ENCODE measurements around the gene SPATS2L. TPM values are rescaled to one million over a fixed set of nuclear protein-coding genes. Genes with fewer than 3 reads are reported as not detected.

SPATS2L gene
- total RNA-seq, 2 donors from 2014 or later: 40.3 to 89.9 TPM

DNA sequence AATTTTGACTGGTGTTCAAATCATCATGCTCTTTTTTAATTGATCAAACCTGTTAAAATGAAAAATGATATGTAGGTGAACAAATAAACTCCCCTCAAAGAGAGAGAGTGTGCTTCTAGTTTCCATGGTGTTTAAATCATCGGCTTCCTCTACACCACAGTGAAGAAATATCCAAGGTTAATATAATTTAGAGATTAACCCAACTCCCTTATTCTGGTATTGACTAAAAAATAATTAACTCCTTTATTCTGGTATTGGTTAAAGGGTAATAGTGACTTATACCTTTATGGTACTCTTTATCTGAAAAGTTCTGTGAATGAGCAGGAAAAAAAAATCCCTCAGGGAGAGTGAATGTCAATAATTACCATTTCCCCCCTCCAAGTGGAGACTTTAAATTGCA, 93.1 kb downstream of the SPATS2L start:
- Histone ChIP-seq H3K36me3 (ENCODE audit: control insufficient read depth, insufficient read depth, low read length) (peaks cover 4% of the 10 kb centered on the region), H3K27me3 (ENCODE audit: control insufficient read depth, insufficient read depth, low read length, poor library complexity, severe bottlenecking) (no peaks in the 10 kb centered on the region), H3K9me3 (ENCODE audit: control insufficient read depth, low read length) (no peaks in the 10 kb centered on the region), H3K27ac (ENCODE audit: low read depth, low read length) (no peak overlapping the region), H3K9ac (ENCODE audit: extremely low read depth, low read length, poor library complexity, severe bottlenecking) (no peak overlapping the region), H3K4me1 (ENCODE audit: control insufficient read depth, insufficient read depth, low read length) (no peaks in the 10 kb centered on the region), H3K4me3 (ENCODE audit: low read length) (no peak overlapping the region)
- no peak for TF ChIP-seq CTCF (conservative IDR thresholded peaks at IDR 0.05)
- H3K4me3 Mint-ChIP-seq: no peak overlapping the region
- no CpG with 5 or more reads among the region's 1 CpG for WGBS, 2 experiments (ENCODE audit: insufficient coverage in 1 of 2, insufficient read length in 1 of 2)
- no peak overlapping the region for H3K27ac Mint-ChIP-seq
- H3K9me3 Mint-ChIP-seq: no peaks in the 10 kb centered on the region
- peaks cover 25% of the 10 kb centered on the region for H3K36me3 Mint-ChIP-seq (ENCODE audit: low read depth)
- DNase-seq: no peak
- H3K4me1 Mint-ChIP-seq: peaks cover 2% of the 10 kb centered on the region
- no peaks in the 10 kb centered on the region for H3K27me3 Mint-ChIP-seq (ENCODE audit: insufficient read depth)

DNA sequence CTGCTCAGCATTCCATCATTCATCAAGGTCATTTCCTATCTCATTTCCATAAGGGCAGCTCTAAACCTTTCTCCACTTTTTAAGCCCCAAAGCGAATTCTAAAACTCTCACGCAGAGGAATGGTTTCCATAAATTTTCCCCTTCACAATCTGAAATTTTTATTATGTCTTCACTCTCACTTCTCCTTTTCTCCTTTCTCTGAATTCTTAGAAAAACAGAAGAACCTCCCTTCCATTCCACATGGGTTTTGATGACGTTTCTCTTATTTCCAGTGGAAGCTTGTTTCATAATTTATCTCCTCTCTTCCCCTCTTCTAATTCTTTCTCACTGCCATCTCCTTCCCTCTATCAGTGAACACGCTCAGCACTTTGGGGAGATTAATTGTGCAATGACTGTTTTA, 97.3 kb downstream of the SPATS2L start:
- WGBS, 2 experiments (ENCODE audit: insufficient coverage in 1 of 2, insufficient read length in 1 of 2): 91 to 93% methylated on average over 3 to 4 of the region's 4 CpGs
- no peaks in the 10 kb centered on the region for H3K9me3 Mint-ChIP-seq
- no peak for DNase-seq
- Histone ChIP-seq H3K4me3 (ENCODE audit: low read length) (no peak overlapping the region), H3K9ac (ENCODE audit: extremely low read depth, low read length, poor library complexity, severe bottlenecking) (no peak overlapping the region), H3K9me3 (ENCODE audit: control insufficient read depth, low read length) (no peaks in the 10 kb centered on the region), H3K27ac (ENCODE audit: low read depth, low read length) (no peak overlapping the region), H3K4me1 (ENCODE audit: control insufficient read depth, insufficient read depth, low read length) (peaks cover 10% of the 10 kb centered on the region), H3K27me3 (ENCODE audit: control insufficient read depth, insufficient read depth, low read length, poor library complexity, severe bottlenecking) (no peaks in the 10 kb centered on the region), H3K36me3 (ENCODE audit: control insufficient read depth, insufficient read depth, low read length) (peaks cover 4% of the 10 kb centered on the region)
- H3K27ac Mint-ChIP-seq: no peak overlapping the region
- H3K4me1 Mint-ChIP-seq: peaks cover 34% of the 10 kb centered on the region
- no peaks in the 10 kb centered on the region for H3K27me3 Mint-ChIP-seq (ENCODE audit: insufficient read depth)
- H3K36me3 Mint-ChIP-seq (ENCODE audit: low read depth): peaks cover 32% of the 10 kb centered on the region
- H3K4me3 Mint-ChIP-seq: no peak overlapping the region
- TF ChIP-seq CTCF (conservative IDR thresholded peaks at IDR 0.05): no peak

- no peak overlapping the region for H3K27ac ChIP-seq (ENCODE audit: low read depth, low read length)
- no peak overlapping the region for H3K4me3 ChIP-seq (ENCODE audit: low read length)
- H3K4me1 Mint-ChIP-seq: peaks cover 34% of the 10 kb centered on the region
Observed at GRCh38 chr2:200404615-200405014, 98.1 kb downstream of the SPATS2L start.

More at GRCh38 chr2:200404615-200405014, 98.1 kb downstream of the SPATS2L start:
- H3K36me3 ChIP-seq (ENCODE audit: control insufficient read depth, insufficient read depth, low read length): peaks cover 4% of the 10 kb centered on the region
- H3K27ac Mint-ChIP-seq: no peak overlapping the region
- no peak for TF ChIP-seq CTCF (conservative IDR thresholded peaks at IDR 0.05)
- H3K9me3 ChIP-seq (ENCODE audit: control insufficient read depth, low read length): no peaks in the 10 kb centered on the region
- no peak overlapping the region for H3K4me3 Mint-ChIP-seq
- H3K27me3 Mint-ChIP-seq (ENCODE audit: insufficient read depth): no peaks in the 10 kb centered on the region
- H3K9ac ChIP-seq (ENCODE audit: extremely low read depth, low read length, poor library complexity, severe bottlenecking): no peak overlapping the region
- no peaks in the 10 kb centered on the region for H3K27me3 ChIP-seq (ENCODE audit: control insufficient read depth, insufficient read depth, low read length, poor library complexity, severe bottlenecking)
- WGBS, 2 experiments (ENCODE audit: insufficient coverage in 1 of 2, insufficient read length in 1 of 2): 94 to 100% methylated on average over 3 to 4 of the region's 4 CpGs
- no peaks in the 10 kb centered on the region for H3K9me3 Mint-ChIP-seq
- H3K36me3 Mint-ChIP-seq (ENCODE audit: low read depth): peaks cover 29% of the 10 kb centered on the region
- no peak for DNase-seq
- H3K4me1 ChIP-seq (ENCODE audit: control insufficient read depth, insufficient read depth, low read length): peaks cover 10% of the 10 kb centered on the region

Data from endodermal cell (in vitro differentiated cells).